Limb (tissue), 2 donors: ENCODE measurements around the gene DICER1.
A peak's percentile ranks its signal among the peaks of the same experiment; 100 is the strongest.

Experiments
- DNase-seq, 2 donors: peaks; one replicate each; pipeline ENCODE4 v3.0.0-alpha.2; 2016; ENCODE audit errors: extremely low spot score in 2 of 2

Gene DICER1

DNA sequence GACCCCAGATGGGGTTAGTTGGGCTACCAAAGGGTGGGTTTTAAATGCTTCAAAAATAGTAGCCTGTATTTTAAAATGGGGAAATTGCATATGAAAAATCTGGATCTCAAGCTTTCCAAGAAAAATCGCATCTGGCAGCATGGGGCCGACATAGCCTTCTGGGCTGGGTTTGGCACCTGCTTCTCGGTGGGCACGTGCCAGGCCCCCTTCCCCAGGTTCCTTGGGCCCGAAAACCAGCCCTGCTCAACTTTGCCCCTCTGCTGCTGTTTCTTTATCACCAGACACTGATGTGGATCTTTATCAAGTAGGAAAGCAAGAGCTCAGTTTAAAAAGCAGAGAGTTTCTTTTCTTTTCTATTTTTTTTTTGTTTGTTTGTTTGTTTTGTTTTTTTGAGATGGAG, 95.1 kb downstream of the DICER1 start:
- no peak for DNase-seq

DNA sequence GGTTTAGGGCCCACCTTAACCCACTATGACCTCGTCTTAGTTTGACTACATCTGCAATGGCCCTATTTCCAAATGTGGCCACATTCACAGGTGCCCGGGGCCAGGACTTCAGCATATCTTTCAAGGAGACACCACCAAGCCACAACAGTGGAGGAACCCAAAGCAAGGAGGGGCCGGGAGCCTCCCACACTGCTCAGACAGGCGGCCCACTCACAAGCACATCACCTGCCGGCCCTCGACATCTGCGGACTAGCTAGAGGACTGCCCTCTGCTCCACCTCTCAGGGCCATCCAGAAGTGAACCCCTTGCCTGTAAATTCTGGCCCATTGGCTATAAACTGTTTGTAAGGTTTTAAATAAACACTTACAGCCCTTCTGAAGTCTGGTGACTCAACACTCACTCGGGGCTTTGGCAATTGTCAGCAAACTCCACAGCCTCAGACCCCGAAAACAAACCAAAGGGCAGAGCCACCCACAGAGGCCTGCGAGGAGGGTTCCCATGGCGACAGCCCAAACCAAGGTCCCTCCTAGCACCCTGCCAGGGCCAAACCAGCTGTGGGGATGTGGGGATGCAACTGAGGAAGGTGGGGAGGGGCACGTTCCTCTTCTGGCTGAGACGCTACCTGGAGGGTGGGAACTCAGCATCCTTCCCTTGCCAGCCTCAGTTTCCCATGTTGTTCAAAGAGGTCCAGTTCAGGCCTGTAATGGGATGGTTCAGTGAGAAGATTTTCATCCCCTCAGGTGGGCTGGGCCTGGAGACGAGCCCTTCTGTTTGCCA, 95.8 kb downstream of the DICER1 start:
- DNase-seq = no peak

DNA sequence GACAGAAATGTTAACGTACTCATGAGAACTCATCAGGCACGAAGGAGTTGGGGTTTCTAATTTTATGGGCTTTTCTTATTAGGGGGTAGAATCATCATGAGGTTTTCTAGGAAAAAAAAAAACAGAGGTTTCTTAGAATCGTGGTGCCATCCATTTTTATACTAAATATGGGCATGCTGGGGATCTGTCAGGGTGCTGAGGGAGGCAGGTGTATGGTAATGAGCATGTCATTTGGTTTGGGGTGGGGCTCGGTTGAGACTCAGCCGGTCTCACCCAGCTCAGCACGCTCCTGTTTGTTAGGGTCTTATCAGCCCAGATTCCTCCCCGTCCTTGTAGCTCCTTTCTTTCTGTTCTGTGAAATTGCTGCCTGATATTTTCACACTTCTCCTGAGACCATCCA, 98.2 kb downstream of the DICER1 start:
- DNase-seq = no peak

DNA sequence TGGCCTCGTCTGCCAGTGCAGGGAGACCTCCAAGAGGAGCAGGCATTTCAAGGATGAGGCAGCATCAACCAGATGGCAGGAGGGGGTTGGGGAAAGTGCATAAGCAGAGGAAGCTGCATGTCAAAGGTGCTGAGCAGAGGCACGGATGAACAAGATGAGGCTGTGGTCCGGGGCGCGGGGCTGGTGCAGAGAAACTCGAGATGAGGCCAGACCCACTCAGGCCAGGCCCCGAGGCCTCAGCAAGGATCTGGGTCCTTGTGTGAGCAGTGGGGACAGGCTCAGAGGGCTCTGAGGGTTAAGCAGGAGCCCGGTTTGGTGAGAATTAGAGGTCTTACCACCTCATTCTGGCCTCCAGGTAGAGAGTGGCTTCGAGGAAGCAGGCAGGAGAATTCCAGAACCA, 98.8 kb downstream of the DICER1 start:
- DNase-seq = no peak

DNA sequence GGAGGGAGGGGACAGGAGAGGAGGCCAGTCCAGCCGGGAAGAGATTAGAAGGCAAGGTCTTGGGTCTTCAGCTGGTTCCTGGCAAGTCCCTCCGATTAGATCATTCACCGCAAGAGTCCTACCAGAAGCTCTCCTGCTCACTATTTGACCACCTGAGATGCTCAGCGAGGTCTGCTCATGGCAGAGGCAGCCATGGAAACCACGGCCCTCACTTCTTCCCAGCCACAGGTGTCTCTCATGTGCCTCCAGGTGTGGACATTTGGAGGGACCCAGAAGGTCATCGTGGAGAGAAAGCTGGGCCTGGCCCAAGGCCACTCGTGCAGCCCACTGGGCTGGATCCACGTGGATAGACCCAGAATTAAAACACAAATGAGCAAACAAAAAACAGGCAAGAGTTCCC, 99.5 kb downstream of the DICER1 start:
- no peak for DNase-seq

DNA sequence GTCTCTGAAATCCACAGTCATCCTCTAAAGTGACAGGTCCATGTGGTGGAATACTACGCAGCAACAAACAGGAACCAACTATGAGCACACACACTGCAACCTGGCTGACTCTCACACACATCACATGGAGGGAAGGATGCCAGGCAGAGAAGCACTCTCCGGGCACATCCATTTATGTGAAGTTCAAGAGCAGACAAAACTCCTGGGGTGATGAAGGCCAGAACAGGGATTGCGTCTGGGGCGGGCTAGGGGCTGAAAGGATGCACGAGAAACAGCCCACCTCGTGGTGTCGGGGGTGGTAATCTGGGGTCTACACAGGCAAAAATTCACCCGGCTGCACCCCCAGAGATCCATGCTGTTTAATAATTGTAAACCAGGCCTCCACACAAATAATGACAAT, 100.2 kb downstream of the DICER1 start:
- DNase-seq = no peak

DNA sequence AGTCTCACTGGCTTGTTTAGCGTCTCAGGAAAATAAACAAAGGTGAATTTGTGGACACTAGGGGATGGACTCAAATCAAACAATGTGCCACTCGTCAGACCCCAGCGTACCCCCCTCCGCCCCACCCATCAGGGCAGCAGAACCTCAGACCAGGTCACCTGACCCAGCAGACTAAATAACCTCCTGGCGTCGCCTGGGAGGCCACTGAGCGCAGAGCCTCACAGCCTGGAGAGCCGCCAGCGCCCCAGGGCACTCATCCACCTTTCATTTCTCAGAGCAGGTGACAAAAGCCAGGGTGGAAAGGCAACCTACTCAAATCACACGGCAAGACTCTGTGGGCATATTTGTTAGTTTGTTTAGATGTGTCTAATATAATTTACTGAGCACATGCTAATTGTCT, 100.9 kb downstream of the DICER1 start:
- no peak for DNase-seq

DNA sequence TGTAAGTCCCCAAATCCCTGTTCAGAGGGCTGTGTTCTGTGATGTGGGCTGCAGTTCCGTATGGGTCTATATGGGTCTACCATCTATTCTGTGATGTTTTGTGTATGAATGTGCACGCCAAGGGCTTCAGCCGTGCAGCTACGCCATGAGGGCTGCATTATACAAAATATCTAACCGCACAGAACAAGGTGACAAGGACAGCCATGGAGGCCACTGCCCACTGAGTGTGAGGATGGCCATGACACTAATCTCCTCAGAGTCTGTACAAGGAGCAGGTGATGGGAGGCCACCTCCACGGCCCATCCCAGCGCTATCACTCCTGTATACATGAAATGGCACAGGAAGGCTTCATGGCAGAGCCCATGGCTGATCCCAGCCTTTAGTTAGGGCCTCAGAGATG, 102.0 kb downstream of the DICER1 start:
- no peak for DNase-seq

DNA sequence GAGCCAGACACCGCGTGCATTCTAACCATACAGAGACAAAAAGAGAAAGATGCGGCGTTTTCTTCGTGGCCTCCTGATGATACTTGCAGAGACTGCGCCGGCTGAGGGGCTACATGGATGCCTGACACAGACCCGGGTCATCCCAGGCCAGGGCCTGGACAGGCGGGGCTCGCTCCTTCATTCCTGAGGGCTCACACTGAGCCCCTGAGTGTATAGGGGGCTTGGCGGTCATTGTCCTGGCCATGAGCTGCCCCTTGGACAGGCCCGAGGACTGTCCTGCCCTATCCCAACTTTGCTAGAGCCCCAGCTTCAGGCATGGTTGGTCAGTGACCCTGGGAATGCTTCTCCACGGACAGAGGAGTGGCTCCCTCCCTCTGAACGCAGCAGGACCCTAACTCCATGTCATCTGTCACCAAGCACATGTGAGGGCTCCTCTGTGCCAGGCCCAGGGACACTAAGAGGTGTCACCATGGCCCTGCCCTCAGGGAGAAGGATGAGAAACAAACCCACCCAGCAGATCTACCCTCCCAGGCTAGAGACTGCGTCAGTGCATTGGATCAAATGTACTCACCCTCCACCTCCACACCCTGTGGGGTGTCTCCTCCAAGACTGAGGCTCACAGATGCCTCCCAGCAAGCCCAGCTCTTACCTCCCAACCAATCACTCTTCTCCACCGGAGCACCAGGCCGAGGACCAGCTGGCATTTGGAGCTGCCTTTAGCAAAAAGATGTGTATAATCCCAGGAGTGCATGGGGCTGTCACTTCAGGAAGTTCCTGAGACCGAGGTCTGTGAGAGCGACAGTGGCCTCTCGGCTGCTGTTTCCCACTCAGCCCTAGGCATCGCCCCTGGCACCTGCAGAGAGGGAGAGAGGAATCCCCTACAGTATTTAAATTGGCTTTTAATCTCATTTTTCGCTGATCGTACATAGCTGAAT, 102.7 kb downstream of the DICER1 start:
- no peak for DNase-seq

DNA sequence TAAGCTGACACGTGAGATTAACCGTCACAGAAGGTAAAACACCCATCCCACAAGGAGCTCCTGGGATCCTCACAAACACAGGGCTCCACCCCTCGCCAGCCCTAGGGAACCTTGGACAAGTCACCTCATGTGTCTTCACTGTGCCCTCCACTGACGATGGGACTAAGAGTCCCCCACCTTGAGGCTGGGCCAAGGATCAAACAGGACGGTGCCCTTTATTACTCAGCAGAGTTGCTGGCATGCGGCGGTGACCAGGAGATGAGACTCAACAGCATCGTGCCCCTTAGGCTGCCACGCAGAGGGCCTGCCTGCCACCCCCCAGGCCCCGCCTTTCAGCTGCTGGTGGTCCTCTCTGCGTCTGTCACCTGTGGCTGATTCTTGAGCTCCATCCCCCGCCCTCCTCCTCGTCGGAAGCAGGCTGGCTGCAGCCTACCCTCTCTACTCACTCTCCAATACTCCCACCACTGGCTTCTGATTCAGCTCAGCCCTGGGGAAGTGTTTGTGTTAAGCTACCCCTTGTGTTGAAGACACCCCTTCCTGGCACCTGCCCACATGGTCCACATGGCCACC, 105.2 kb downstream of the DICER1 start:
- peak in 1 of 2 donors; percentile 17 for DNase-seq

DNA sequence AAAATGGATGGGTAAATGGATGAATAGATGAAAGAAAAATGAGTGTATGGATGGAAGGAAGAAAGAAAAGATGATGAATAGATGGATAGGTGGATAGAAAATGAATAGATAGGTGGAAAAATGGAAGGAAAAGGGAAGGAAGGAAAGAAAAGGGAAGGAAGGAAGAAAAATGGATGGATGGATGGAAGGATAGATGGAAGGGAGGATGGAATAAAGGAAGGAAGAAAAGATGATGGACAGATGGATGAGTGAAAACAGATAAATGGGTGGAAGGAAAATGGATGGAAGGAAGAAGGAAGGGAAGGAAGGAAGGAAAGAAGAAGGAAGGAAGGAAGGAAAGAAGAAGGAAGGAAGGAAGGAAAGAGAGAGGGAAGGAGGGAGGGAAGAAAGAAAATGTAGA, 107.4 kb downstream of the DICER1 start:
- no peak for DNase-seq

DNA sequence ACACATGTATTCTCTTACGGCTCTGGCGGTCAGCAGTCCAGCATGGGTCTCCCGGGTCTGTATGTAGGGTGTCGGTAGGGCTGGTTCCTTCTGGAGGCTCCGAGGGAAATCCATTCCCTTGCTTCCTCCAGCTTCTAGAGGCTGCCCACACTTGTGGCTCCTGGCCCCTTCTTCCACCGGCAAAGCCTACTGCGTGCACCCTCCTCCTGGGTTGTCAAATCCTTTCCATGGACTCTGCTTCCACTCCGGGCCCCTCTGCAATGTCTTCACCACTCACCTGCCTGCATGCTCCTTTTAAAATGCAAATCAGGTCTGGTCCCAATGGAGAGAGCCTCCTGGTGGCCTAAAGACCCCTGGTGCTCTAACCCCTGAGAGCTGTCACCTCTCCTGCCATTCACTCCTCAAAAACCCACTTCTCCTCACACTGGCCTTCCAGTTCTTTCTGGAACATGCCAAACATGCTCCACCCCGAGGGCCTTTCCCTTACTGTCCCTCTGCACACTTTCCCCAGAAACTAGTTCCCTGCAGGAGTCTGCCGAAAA, 108.5 kb downstream of the DICER1 start:
- DNase-seq = peak in 1 of 2 donors; percentile 11

DNA sequence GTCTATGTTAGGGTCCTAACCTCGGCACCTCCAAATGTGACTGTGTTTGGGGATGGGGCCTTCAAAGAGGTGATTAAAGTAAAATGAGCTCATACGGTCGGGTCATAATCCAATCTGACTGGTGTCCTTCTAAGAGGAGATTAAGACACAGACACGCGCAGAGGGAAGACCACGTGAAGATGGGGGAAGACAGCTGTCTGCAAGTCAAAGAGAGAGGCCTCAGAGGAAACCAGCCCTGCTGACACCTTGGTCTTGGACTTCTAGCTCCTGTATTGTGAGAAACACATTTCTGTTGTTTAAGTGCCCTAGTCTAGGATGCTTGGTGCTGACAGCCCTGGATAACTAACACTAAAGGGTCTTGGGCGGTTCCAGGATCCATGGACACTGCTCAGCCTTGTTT, 109.6 kb downstream of the DICER1 start:
- peak in 1 of 2 donors; percentile 16 for DNase-seq

DNA sequence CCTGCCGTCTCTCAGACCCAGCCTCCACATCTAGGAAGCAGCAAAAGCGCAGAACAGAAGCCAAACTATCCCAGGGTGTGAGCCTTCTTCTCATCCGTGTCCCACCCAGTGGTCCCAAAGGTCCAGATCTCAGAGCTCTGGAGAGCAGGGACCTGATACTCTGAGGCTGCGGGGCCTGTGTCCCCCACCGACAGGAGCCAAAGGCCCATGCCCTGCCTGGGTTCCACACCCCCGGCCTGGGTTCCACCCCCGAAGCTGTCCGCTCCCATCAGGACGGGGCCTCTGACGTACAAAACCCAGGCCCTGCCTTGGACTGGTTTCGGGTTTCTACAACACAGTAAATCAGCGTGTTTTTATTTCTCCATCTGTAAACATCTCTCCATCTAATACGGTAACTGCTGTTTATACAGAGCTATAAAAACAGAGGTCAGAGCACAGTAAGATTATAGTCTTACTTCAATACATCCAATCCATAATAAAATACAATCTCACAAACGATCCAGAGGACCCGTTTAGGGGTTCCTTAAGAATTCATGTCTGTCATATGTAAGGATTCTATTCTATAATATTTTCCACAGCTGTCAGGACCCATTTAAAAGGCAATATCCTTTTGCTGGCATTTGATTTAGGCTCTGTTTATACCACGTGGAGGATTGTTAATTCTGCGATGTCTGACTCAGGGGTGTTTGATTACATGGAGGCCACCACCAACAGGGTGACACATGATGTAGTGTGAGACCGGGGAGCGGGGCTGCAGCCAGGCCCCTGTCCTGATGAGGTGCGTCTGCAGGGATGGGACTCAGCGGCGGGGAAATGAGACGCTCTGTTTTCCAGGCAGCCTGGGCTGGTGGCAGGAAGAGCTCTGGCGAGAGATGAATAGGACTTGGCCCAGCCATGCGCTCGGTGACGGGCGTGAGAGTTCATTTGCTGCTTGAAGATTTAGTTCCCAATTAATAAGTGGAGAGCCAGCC, 110.3 kb downstream of the DICER1 start:
- DNase-seq = peak; percentile 50 to 60

DNA sequence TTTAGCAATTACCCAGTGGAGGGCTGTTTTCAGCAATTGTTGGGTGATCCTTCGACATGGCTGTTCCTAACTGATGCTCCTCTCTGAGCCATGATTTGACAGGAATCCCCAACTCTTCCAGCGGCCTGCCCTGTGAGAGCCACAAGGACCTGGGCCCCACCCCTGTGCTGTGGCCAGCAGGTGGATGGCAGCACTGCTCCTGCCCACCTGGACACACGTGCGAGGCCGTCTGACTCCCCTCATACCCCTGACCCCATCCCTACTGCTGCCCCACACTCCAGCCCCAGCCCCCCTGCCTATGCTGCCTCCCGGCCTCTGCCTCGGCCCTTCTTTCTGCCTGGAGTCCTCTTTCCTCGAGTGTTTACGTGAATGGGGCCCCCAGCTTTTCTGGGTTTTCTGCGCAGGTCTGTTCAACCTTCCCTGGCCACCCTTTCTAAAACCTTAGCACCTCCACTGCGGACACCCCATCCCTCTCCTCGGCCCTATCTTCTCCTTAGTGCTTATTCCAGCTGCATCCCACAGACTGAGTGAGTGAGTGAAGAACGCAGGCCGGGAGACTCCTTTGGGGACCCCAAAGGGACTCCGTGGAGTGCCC, 111.4 kb downstream of the DICER1 start:
- peak in 1 of 2 donors; percentile 22 for DNase-seq

DNA sequence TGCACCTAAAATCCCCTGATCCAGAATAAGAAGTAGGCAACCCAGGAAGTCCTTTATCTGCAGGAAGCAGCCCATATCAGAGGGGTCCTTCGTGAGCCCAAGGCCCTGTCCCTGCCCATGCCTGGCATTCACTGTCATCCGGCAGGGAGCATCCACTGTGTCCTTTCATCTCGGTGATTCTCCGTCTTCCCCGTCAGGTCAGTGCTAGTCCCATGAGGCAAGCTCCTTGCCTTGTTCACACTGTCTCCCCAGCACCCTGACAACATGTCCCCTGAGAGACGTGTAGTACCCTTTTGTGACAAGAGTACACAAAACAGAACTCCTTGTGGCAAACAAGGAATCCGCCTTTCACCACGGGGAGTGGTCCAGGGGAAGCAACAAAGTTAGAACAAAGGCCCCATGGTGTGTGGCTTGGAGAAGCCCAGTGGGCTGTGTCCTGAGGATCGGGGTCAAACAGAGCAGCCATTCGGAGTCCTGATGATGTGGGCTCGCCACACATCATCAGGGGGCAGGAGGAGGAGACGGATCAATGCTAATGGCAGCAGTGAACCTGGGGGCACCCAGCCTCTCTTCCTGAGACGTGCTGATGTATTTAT, 112.1 kb downstream of the DICER1 start:
- DNase-seq = peak in 1 of 2 donors; percentile 19

DNA sequence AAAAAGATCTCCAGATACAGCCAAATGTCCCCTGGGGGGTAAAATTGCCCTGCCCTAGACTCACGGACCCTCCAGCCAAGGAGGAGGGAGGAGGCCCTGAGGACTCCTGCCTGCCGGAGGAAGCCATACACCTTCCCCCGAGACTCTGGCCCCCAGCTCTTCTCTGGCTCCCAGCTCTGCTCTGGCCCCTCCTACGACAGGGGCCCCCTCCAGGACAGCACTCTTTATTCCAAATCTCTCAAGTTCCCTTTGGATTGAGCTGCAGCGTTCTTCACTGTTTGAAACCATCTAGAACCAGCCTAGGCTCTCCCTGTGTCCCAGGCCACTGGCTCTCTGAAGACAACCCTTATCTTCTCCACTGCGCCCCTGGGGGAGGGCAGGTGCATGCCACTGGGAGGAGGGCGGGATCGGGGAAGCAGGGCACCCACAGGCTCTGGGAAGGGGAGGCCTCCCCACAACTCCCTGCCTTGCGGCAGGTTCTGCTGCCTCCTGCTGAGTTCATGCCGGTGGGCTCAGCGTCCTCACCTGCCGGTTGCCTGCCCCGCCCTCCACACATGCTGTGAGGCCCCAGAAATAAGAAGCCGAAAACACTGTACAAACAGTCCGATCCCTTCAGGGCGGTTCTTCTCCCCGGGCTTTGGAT, 112.7 kb downstream of the DICER1 start:
- DNase-seq = peak in 1 of 2 donors; percentile 21

DNA sequence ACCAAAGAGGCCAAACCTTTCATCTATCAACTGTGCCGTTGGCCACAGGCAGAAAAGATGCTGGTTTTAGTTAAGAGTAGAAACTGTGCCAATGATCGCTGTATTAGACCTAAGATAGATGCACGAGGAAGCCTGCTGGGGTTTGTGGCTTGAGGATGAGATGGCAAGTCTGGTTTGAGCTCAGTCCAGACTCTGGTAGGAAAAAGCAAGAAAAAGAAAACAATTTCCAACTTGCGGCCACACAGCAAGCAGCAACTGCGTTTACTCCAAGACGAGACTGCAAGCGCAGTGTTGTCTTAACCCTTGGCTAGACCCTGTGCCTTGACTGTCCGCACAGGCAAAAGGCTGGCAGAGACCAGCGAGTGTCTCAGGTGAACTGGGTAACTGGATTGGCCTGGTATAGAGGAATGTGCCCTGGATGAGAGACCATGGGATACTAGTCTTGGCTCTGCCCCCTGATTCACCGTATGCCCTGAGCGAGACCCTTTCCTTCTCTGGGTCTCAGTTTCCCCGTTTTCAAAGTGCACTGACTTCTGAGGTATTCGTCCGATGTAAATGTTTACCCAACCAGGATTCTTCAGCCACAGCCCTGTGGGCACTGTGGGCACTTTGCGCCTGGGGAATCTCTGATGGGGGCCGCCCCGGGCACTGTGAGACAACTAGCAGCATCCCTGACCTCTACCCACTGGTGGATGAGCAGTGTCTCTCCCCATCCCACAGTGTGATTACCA, 113.4 kb downstream of the DICER1 start:
- DNase-seq = peak in 1 of 2 donors; percentile 16

DNA sequence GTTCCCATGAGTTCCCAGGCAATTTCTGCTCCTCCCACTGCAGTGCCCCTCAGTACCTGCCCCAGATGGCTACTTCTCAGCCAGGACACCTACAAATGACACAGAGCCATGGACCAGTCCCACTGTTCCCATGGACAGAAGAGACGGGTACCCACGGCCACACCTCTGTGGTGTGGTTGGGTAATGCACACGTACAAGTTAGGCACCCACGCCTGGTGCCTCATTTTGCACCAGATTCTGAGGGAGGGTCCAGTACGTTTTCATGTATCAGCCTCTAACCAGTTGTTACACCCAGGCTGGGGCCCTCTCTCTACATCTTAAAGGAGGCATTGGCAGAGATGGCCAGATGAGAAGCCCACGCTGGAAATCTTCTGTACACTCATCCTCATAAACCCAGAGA, 114.0 kb downstream of the DICER1 start:
- peak in 1 of 2 donors; percentile 9 for DNase-seq
